GM19240 (cell line): Measurements from ENCODE around the gene SLC43A3.
A peak's percentile ranks its signal among the peaks of the same experiment; 100 is the strongest.
"Not testable (repeated sequence)": the region's sequence is repeated elsewhere in the genome, so short reads cannot be mapped to it uniquely, and the experiment has no call there.

Experiments
- DNase-seq: peaks from one replicate; pipeline ENCODE4 v3.0.0; 2011; ENCODE audit warnings: low spot score; ENCODE audit not compliant: insufficient read length

Gene SLC43A3

GRCh38 chr11:57460022-57460757 is 33.3 kb upstream of the SLC43A3 start, which contains the start of gene RTN4RL2:
TSS of gene RTN4RL2 (plus strand) at chr11:57460528. CDS start at chr11:57460866, 338 bp downstream.
- no peak for DNase-seq

GRCh38 chr11:57459164-57460021 is 32.5 kb upstream of the SLC43A3 start:
- no peak for DNase-seq

- no peak for DNase-seq
Measured at GRCh38 chr11:57458410-57459163, 31.7 kb upstream of the SLC43A3 start.

- DNase-seq = no peak
Measured at GRCh38 chr11:57458060-57458409, 31.1 kb upstream of the SLC43A3 start.

- DNase-seq = no peak
Measured at GRCh38 chr11:57457643-57458023, 30.7 kb upstream of the SLC43A3 start.

- peak; percentile 73 for DNase-seq
Measured at GRCh38 chr11:57456960-57457642, 30.2 kb upstream of the SLC43A3 start.

GRCh38 chr11:57453543-57454177 is 26.7 kb upstream of the SLC43A3 start:
- DNase-seq = no peak

GRCh38 chr11:57446055-57446454 is 19.1 kb upstream of the SLC43A3 start:
- DNase-seq = no peak

- DNase-seq = not testable (repeated sequence)
Measured at GRCh38 chr11:57445122-57445394, 18.1 kb upstream of the SLC43A3 start.

- DNase-seq = no peak
Measured at GRCh38 chr11:57444362-57445121, 17.6 kb upstream of the SLC43A3 start.

GRCh38 chr11:57440744-57441414 is 14.0 kb upstream of the SLC43A3 start:
- no peak for DNase-seq

- DNase-seq = no peak
Measured at GRCh38 chr11:57439786-57440185, 12.9 kb upstream of the SLC43A3 start.

- no peak for DNase-seq
Measured at GRCh38 chr11:57438345-57439285, 11.7 kb upstream of the SLC43A3 start.

GRCh38 chr11:57436031-57436430 is 9.1 kb upstream of the SLC43A3 start:
- no peak for DNase-seq

GRCh38 chr11:57434640-57435546 is 8.0 kb upstream of the SLC43A3 start:
- no peak for DNase-seq

GRCh38 chr11:57432714-57433163 is 5.8 kb upstream of the SLC43A3 start:
- no peak for DNase-seq

- DNase-seq = no peak
Measured at GRCh38 chr11:57432149-57432561, 5.2 kb upstream of the SLC43A3 start.
